ENCODE measurements around the gene KAZN.

DNA sequence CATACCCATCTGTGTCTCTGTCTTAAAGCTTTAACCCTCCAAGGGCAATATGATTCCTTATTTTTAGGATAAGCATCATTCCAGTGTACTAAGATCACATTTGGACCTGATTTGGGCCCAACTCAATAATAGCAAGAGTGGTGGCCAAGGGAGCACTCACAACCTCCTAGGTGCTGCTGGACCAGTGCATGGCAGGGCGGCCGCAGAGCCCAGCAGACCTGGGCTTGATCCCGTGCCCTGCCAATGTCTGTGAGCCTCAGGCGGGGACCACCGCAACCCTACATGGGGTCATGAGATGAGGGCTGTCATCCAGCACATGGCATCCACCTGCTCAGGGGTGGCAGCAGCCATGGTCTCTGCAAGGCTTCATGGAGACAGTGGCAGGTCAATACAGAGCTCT lies 353.3 kb downstream of the KAZN start:
- TF ChIP-seq CTCF (IDR thresholded peaks at IDR 0.05) (no peak), POLR2A (IDR thresholded peaks at IDR 0.05) (no peak), EP300 (IDR thresholded peaks at IDR 0.05) (no peak)
